Lung (tissue), 12 donors: Measurements from ENCODE around the gene ADD3. TPM values are rescaled to one million over a fixed set of nuclear protein-coding genes. Genes with fewer than 3 reads are reported as not detected.

Experiments
- ATAC-seq: fragments of 200-7000 bp; cut with Tn5 transposase; one replicate; pipeline ENCODE4 v1.9.1; 2020; ENCODE audit warnings: moderate number of reproducible peaks; ENCODE audit not compliant: insufficient read depth, low FRiP score
- DNase-seq, 3 donors: peaks; one replicate each; pipeline ENCODE4 v3.0.0-alpha.2; 2013 to 2017
- H3K27ac ChIP-seq, 2 donors: one replicate each; pipeline ENCODE4 v1.5.1; 2013; ENCODE audit warnings: mild to moderate bottlenecking in 2 of 2, moderate library complexity in 2 of 2, control low read depth in 1 of 2, inconsistent platforms in 1 of 2, low read depth in 1 of 2, low read length in 1 of 2
- H3K27me3 ChIP-seq, 3 donors: one replicate each; pipeline ENCODE4 v1.5.1; 2013; ENCODE audit warnings: low read length in 2 of 3; ENCODE audit not compliant: control insufficient read depth in 3 of 3, insufficient read depth in 3 of 3
- H3K36me3 ChIP-seq, 4 donors: one replicate each; pipeline ENCODE4 v1.5.1; 2013; ENCODE audit warnings: low read length in 4 of 4, mild to moderate bottlenecking in 1 of 4, moderate library complexity in 1 of 4; ENCODE audit not compliant: control insufficient read depth in 4 of 4, insufficient read depth in 4 of 4
- H3K4me1 ChIP-seq, 5 donors: one replicate each; pipeline ENCODE4 v1.5.1; 2013; ENCODE audit warnings: low read length in 5 of 5, mild to moderate bottlenecking in 2 of 5, moderate library complexity in 1 of 5; ENCODE audit not compliant: control insufficient read depth in 5 of 5, insufficient read depth in 5 of 5
- H3K4me3 ChIP-seq: one replicate; pipeline ENCODE4 v1.5.1; 2013; ENCODE audit warnings: mild to moderate bottlenecking, control low read depth, moderate library complexity
- H3K9ac ChIP-seq, 2 donors: one replicate each; pipeline ENCODE4 v1.5.1; 2013; ENCODE audit warnings: low read length in 2 of 2, control low read depth in 1 of 2; ENCODE audit not compliant: insufficient read depth in 1 of 2
- H3K9me3 ChIP-seq, 4 donors: one replicate each; pipeline ENCODE4 v1.5.1; 2013; ENCODE audit warnings: low read length in 3 of 4, mild to moderate bottlenecking in 1 of 4, moderate library complexity in 1 of 4; ENCODE audit not compliant: control insufficient read depth in 4 of 4, insufficient read depth in 3 of 4
- CTCF ChIP-seq: IDR thresholded peaks from 2 replicates; pipeline ENCODE4 v1.5.1; 2012; ENCODE audit warnings: mild to moderate bottlenecking; ENCODE audit errors: control extremely low read depth, extremely low read depth
- WGBS, 2 donors: extraction: QIAGEN DNeasy Blood & Tissue Kit; methylation state at CpG; one replicate each; pipeline ENCODE4 v1.1.7; 2013; 5-methylcytosine and 5-hydroxymethylcytosine counted together
- polyA plus RNA-seq, 2 donors: library from polyadenylated mRNA; stranded (reverse); fragments of 200-250 nt; gene quantifications; one replicate each; pipeline ENCODE4 v1.2.1, GENCODE V29; 2013
- total RNA-seq, 2 donors: library from RNA; depleted of rRNA in 1 of 2; stranded (reverse); fragments of >200 nt in 1 of 2; gene quantifications; one replicate each; pipeline ENCODE4 v1.2.1, GENCODE V29; 2014 to 2021
- donor health status: control.
- donor health status: control.
- donor health status: Bipolar disorder and iron deficiency.
- donor health status: healthy.
- donor health status: DM: yes; HTN: yes; CAD: no.

Gene ADD3
- total and polyA plus RNA-seq, 4 donors, result 22.0 to 289 (median 56.1) TPM

- H3K9ac ChIP-seq, result peak overlapping the region in 1 of 2 donors; percentile 70
- ATAC-seq, result peak; percentile 48
- no peaks in the 10 kb centered on the region for H3K27me3 ChIP-seq
- H3K4me3 ChIP-seq, result no peak overlapping the region
- H3K4me1 ChIP-seq, result peaks cover 1 to 63% (median 42%) of the 10 kb centered on the region in 5 donors
- no peaks in the 10 kb centered on the region for H3K36me3 ChIP-seq
- peak overlapping the region; percentile 84 to 96 for H3K27ac ChIP-seq
- no peak for TF ChIP-seq CTCF
- 35 to 50% methylated on average over 5 of the region's 5 CpGs for WGBS, 2 donors
- H3K9me3 ChIP-seq, result no peaks in the 10 kb centered on the region
- DNase-seq, result peak in 1 of 3 donors; percentile 41
These were observed 69.8 kb downstream of the ADD3 start for GRCh38 chr10:110077436-110078130.

- no peak overlapping the region for H3K4me3 ChIP-seq
- no peaks in the 10 kb centered on the region for H3K36me3 ChIP-seq
- no peak for TF ChIP-seq CTCF
- peak overlapping the region in 1 of 2 donors; percentile 70 for H3K9ac ChIP-seq
- peak overlapping the region in 1 of 2 donors; percentile 96 for H3K27ac ChIP-seq
- H3K27me3 ChIP-seq, result no peaks in the 10 kb centered on the region
- peaks cover 1 to 66% (median 46%) of the 10 kb centered on the region in 5 donors for H3K4me1 ChIP-seq
- 47 to 58% methylated on average over 3 of the region's 3 CpGs for WGBS, 2 donors
- DNase-seq, result no peak
- no peak for ATAC-seq
- no peaks in the 10 kb centered on the region for H3K9me3 ChIP-seq
These were observed 70.5 kb downstream of the ADD3 start for GRCh38 chr10:110078317-110078716.

GRCh38 chr10:110081911-110082310 lies 74.1 kb downstream of the ADD3 start:
- Histone ChIP-seq H3K9ac (no peak overlapping the region), H3K4me1 (peaks cover 0 to 43% (median 27%) of the 10 kb centered on the region in 5 donors), H3K27ac (peak overlapping the region; percentile 66 to 72), H3K9me3 (no peaks in the 10 kb centered on the region), H3K4me3 (no peak overlapping the region), H3K27me3 (no peaks in the 10 kb centered on the region), H3K36me3 (no peaks in the 10 kb centered on the region)
- ATAC-seq (peak; percentile 27), DNase-seq (peak in 2 of 3 donors; percentile 54 to 55)
- no peak for TF ChIP-seq CTCF
- WGBS, 2 donors, result 10 to 23% methylated on average over 3 of the region's 3 CpGs

GRCh38 chr10:110083884-110084283 lies 76.1 kb downstream of the ADD3 start:
- no peaks in the 10 kb centered on the region for H3K27me3 ChIP-seq
- no peak for TF ChIP-seq CTCF
- no peak overlapping the region for H3K9ac ChIP-seq
- no peak overlapping the region for H3K4me3 ChIP-seq
- H3K9me3 ChIP-seq, result no peaks in the 10 kb centered on the region
- ATAC-seq, result peak; percentile 48
- H3K4me1 ChIP-seq, result peaks cover 0 to 34% (median 18%) of the 10 kb centered on the region in 5 donors
- DNase-seq, result peak in 2 of 3 donors; percentile 40 to 65
- no peak overlapping the region for H3K27ac ChIP-seq
- no peaks in the 10 kb centered on the region for H3K36me3 ChIP-seq
